ENCODE results near the gene SGPP1.
"Not testable (repeated sequence)": the region's sequence is repeated elsewhere in the genome, so short reads cannot be mapped to it uniquely, and the experiment has no call there.

Gene SGPP1

DNA sequence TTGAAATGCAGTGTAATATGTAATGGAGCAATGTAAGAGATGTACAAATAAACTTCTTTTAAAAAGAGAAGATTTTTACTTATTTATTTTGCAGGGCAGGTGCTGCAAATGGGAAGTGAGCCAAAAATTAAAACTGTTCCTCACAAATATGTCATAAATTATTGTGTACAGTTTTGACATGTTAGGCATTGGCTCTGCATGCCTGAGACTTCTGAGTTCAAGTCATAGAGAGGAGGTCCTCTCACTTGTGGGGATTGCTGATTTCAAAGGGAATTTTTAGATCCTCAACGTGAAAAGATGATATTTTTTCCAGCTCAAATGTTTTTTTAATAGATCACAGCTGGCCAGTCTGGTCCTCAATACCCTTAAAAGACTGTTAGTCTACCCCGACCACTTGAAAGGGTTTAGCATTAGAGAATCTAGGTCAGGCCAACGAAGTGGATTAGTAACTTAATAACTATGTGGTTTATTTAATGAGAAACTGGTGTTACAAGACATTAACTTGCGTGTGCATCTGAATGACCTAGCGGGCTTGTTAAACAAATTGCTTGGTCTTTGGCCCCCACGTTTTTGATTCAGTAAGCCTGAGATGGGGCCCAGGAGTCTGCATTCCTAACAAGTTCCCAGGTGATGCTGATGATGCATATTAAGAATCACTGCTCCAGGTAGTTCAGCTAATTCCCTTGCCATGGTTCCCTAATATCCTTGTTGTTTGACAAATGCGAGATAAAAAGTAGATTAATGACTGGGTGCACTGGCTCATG lies 55.3 kb downstream of the SGPP1 start:
- DNase-seq: no peak

GRCh38 chr14:63671987-63672386 lies 55.9 kb downstream of the SGPP1 start:
- no peak for DNase-seq

GRCh38 chr14:63670692-63671091 lies 57.2 kb downstream of the SGPP1 start:
- no peak for DNase-seq

DNA sequence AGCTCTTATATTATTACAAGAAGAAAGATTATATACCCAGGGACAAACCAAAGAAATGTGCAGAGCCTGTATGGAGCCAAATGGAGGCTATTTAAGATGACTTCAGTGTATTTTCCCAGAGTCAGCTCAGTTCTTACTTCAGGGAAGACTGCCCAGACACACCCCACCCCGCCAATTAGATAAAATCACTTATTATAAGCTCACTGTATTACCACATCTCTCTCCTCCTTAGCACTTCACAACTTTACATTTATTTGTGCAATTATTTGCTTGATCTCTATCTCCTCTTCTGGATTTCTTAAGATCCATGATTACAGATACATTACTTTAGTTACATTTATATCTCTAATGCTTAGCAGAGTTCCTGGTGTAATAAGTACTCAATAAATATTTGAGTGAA lies 61.5 kb downstream of the SGPP1 start:
- DNase-seq: no peak

DNA sequence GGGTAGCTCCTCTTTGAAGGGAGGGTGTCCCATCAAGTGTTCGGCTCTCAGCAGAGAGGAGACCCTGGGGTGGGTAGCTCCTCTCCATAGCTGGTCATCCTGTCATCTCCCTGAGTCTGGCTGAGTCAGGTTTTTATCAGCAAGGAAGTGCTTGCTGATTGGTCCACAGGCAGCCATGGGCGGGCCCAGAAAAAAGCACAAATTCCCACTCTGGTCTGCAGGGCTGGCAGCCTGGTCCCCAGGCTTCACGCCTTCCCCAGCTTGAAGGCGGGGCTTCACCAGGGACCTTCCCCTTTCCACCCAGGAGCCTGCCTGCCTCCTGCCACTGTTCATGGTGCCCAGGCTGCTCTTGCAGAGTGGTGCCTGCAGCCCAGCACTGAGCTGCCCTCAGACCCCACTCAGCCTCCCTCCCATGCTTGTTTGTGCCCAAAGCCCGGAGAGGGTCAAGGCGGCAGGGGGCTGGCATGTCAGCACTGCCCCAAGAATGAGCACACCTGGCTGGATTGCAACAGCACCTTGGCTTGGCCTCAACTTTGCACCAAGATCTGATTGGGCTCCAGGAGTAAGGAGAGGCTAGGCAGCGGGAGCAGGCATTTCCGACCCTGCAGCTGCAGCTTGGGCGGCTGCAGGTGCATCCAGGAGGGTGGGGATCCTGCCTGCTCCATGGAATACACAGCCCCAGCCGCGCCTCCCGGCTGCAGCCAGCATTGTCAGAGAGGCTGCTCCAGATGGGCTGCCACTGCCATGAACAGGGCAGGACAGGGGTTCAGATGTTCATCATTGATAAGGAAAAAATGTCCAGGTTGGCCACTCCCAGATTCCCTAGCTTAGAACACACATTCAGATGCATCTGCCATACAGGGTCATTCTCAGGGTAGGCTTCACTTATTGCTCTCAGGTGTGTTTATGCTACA lies 64.2 kb downstream of the SGPP1 start:
- DNase-seq: no peak

GRCh38 chr14:63662776-63663175 lies 65.1 kb downstream of the SGPP1 start:
- DNase-seq: no peak

DNA sequence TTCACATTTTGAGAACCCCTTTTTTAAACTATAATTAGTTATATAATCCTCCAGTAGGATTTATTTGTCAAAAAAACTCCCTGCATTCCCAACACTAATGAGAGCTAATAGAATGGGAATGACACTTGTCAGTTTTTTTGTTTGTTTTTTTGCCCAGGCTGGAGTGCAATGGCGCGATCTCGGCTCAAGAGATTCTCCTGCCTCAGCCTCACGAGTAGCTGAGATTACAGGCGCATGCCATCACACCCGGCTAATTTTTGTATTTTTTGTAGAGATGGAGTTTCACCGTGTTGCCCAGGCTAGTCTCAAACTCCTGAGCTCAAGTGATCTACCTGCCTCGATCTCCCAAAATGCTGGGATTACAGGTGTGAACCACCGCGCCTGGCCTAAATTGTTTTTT lies 66.0 kb downstream of the SGPP1 start:
- not testable (repeated sequence) for DNase-seq

GRCh38 chr14:63659726-63660125 lies 68.1 kb downstream of the SGPP1 start:
- no peak for DNase-seq

DNA sequence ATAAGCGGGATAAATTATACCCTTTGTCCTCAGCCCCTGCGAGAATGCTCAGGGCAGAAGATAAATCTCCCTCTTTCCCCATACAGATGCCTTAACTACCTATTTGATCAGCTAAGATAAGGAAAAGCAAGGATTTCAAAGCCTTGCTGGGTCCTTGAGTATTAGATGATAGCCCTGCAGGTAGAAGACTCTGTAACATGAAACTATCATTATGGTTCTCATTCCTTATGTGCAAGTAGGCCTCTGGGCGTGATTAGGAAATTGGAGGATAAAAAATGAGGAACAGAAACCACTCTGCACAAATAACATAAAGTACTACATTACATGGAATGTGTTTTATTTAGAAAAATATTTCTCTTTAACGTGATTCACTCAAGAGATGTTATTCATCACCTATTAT lies 71.7 kb downstream of the SGPP1 start:
- peak; percentile 75 to 78 for DNase-seq

DNA sequence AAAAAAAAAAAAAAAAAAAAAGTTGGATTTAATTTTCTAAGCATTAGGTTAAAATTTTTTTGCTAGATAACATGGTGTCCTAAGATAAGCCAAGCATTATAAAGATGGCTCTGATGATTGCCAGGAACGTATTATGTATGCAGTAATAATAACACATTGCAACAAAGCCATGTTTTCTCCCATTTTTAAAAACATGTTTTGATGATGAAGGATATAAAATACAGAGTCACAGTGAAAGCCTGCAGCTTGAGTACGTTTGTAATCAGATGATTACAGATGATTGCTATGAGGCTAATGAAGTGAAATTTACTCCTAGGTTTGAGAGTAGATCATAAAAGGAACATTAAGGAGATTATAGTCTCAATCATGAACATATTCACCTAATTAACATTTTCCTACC lies 72.9 kb downstream of the SGPP1 start:
- DNase-seq: no peak

DNA sequence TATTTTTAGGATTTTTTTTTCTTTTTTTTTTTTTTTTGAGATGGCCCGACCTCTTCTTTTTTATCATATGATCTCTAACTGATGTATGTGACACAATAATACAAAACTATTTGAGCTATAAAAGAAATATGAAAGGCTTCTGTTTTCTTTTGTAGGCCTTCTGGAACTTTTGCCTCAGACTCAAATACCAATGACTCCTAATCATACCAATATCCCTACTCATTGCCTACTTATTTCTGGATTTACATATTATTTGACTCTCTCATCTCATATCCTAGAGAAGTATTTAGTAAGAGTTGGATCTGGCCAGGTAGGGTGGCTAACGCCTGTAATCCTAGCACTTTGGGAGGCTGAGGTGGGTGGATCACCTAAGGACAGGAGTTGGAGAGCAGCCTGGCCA lies 73.5 kb downstream of the SGPP1 start:
- no peak for DNase-seq

GRCh38 chr14:63652406-63652805 lies 75.5 kb downstream of the SGPP1 start:
- no peak for DNase-seq

DNA sequence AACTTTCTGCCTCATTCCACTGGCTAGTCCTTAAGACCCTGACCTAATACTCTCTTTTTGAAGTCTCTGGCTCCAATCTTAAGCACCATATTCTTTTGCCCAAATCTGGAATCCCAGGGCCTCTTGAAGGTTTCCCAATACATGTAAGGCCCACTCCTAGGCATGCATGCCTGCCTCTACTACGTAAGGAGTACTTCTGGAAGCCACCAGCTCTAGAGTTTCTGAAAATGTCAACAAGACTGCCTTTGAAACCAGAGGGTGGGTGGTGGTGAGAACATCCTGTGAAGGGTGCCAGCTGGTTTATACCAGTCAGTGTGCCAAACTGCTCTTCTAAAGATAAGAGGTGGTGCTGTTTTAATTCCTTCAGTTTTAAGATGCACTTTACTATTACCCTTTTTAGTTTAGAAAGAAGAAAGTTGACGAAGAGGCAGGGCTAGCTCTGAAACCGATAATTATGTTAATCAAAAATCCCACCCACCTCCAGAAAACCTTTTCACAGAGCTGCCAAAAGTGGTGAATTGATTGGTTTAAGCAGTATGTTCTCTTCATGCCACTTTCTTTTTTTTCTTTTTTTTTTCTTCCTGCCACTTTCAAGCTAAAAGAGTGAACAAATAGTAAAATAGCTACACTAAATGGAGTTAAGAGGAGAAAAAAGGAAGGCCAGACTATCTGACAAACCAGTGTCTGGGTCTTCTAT lies 77.5 kb downstream of the SGPP1 start:
- no peak for DNase-seq

- DNase-seq: peak; percentile 62 to 92
These were observed 80.0 kb downstream of the SGPP1 start for GRCh38 chr14:63647696-63648410.

DNA sequence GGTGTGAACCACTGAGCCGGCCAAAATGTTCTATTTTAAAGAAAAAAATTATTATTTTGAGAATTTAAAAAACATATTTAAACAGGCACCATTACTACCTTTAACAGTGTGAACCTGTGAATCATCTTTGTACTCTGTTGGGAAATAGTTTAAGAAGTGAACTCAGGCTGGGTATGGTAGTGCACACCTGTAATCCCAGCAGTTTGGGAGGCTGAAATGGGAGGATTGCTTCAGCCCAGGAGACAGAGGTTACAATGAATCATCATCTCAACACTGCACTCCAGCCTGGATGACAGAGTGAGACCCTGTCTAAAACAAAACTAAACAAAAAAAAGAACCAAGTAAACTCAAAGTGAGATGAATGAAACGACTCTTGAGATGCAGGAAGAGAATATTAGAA lies 83.1 kb downstream of the SGPP1 start:
- DNase-seq: no peak

DNA sequence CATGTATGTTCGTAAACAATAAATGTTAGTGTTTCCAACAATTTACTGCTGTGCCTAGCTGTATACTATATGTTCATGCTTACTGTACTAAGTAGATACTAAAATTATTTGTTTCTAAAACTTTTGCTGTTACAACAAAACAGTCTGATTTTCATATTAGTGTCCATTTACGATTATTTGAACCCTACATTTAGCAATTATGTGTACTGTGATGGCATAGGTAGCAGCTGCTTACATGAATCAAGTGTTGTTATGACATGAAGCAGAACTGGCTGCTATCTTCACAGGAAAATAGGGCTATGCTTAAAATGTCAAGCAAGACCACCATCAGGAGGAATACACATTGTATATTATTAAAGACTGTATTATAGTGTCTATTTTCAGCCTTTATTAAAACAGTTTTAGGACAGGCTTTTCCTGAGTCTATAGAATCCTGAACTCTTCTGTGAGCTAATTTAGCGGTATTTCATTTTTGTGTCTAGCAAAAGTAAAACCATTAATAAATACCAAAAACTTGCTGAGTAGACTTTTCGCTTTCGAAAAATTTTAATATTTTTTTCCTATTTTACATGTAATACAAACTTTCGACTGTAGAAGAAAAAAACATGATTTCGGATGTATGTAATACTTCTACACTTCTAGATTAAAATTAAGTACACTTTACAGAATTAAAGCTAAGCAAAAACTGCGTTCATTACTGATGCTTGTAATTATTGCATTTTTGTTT lies 85.0 kb downstream of the SGPP1 start:
- no peak for DNase-seq

GRCh38 chr14:63642229-63642611 lies 85.6 kb downstream of the SGPP1 start:
- peak; percentile 92 to 95 for DNase-seq

DNA sequence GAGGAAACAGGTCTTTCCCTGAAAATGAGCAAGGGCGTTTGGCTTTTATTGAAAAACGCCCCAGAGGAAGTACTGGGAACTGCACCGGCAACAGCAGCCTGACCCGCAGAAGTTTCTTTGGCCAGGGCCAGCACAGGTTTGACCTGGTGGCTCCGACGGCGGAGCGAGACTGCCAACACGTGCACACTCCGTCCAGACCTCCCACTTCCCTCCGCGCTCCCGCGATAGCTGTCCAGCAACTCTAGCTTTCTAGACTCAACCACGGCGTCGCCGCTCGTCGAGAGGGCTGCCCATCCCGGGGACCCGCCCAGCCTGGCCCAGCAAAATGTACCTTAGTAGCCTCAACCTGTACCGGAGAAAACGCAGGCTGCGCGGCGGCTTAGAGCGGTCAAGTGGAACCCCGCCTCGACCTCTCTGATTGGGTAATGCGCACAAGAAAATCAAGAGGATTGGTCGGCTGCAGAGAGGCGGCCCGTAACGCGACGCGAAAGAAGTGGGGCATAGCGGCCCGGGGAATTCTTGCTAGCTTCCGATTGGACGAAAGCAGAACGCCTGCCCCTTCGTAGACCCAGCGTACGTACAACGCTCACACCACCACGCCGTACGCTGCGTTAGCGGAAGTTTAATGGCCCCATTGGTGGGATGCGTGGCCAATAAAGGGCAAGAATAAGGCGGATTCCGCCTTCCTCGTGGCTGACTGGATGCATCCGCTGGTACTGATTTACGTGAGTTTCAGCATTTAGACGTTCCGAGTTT lies 86.2 kb downstream of the SGPP1 start, which contains the start of gene WDR89:
Gene WDR89, minus strand, starts transcription at position 399 of the 756 bp plus-strand sequence. CDS start 41,929 bp downstream, outside the sequence.
- peak; percentile 97 to 99 for DNase-seq

- no peak for DNase-seq
These were observed 89.4 kb downstream of the SGPP1 start for GRCh38 chr14:63638493-63638892.

- not testable (repeated sequence) for DNase-seq
These were observed 91.7 kb downstream of the SGPP1 start for GRCh38 chr14:63636094-63636635.
